Measurements from ENCODE around the gene SH3GLB2.
"Not testable (repeated sequence)": the region's sequence is repeated elsewhere in the genome, so short reads cannot be mapped to it uniquely, and the experiment has no call there.

SH3GLB2 gene

GRCh38 chr9:129014608-129015007 is 13.5 kb downstream of the SH3GLB2 start:
- no peak for DNase-seq (ENCODE audit: low read depth)

GRCh38 chr9:129014124-129014523 is 14.0 kb downstream of the SH3GLB2 start:
- DNase-seq (ENCODE audit: low read depth) = no peak

- DNase-seq (ENCODE audit: low read depth) = no peak
Measured at GRCh38 chr9:129013674-129014073, 14.5 kb downstream of the SH3GLB2 start.

- no peak for DNase-seq (ENCODE audit: low read depth)
Measured at GRCh38 chr9:129012893-129013448, 15.2 kb downstream of the SH3GLB2 start.

GRCh38 chr9:129012343-129012742 is 15.8 kb downstream of the SH3GLB2 start:
- DNase-seq (ENCODE audit: low read depth) = no peak

- no peak for DNase-seq (ENCODE audit: low read depth)
Measured at GRCh38 chr9:129011761-129012181, 16.4 kb downstream of the SH3GLB2 start.

GRCh38 chr9:129011170-129011569 is 17.0 kb downstream of the SH3GLB2 start:
- DNase-seq (ENCODE audit: low read depth) = no peak

- no peak for DNase-seq (ENCODE audit: low read depth)
Measured at GRCh38 chr9:129010267-129010975, 17.7 kb downstream of the SH3GLB2 start.

- no peak for DNase-seq (ENCODE audit: low read depth)
Measured at GRCh38 chr9:129009584-129010141, 18.5 kb downstream of the SH3GLB2 start.

- DNase-seq (ENCODE audit: low read depth) = no peak
Measured at GRCh38 chr9:129008986-129009583, 19.0 kb downstream of the SH3GLB2 start.

GRCh38 chr9:129008469-129008965 is 19.6 kb downstream of the SH3GLB2 start:
- no peak for DNase-seq (ENCODE audit: low read depth)

GRCh38 chr9:129007766-129008468 is 20.2 kb downstream of the SH3GLB2 start:
- DNase-seq (ENCODE audit: low read depth) = no peak

GRCh38 chr9:129007035-129007765 is 20.9 kb downstream of the SH3GLB2 start:
- no peak for DNase-seq (ENCODE audit: low read depth)

GRCh38 chr9:129006328-129007034 is 21.6 kb downstream of the SH3GLB2 start:
- no peak for DNase-seq (ENCODE audit: low read depth)

- no peak for DNase-seq (ENCODE audit: low read depth)
Measured at GRCh38 chr9:129005336-129005997, 22.7 kb downstream of the SH3GLB2 start.

GRCh38 chr9:129004173-129004572 is 24.0 kb downstream of the SH3GLB2 start:
- DNase-seq (ENCODE audit: low read depth) = not testable (repeated sequence)

- DNase-seq (ENCODE audit: low read depth) = no peak
Measured at GRCh38 chr9:129002992-129003391, 25.1 kb downstream of the SH3GLB2 start.

- no peak for DNase-seq (ENCODE audit: low read depth)
Measured at GRCh38 chr9:129001504-129002325, 26.4 kb downstream of the SH3GLB2 start.

- no peak for DNase-seq (ENCODE audit: low read depth)
Measured at GRCh38 chr9:128999581-129000206, 28.4 kb downstream of the SH3GLB2 start.
